Inflammatory macrophage treated with lipopolysaccharide for 4 hours (primary cell): Measurements from ENCODE around the gene ASB13.
A peak's percentile ranks its signal among the peaks of the same experiment; 100 is the strongest.

Experiments used
- DNase-seq: peaks from one replicate; pipeline ENCODE4 v3.0.0-alpha.2; 2020

Gene ASB13

DNA sequence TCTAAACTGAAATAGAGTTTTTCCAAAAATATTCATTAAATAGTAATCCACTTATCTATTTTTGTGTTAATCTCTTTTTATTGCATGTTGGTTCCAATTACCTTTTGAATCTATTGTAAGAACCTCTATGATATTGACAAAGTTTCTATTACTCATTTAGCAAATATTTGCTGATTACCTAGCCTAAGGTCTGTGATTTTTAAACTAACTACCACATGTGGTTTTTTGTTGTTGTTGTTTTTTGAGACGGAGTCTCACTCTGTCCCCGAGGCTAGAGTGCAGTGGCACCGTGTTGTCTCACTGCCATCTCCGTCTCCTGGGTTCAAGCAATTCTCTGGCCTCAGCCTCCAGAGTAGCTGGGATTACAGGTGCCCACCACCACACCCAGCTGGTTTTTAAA lies 2.0 kb upstream of the ASB13 start:
- DNase-seq: no peak

DNA sequence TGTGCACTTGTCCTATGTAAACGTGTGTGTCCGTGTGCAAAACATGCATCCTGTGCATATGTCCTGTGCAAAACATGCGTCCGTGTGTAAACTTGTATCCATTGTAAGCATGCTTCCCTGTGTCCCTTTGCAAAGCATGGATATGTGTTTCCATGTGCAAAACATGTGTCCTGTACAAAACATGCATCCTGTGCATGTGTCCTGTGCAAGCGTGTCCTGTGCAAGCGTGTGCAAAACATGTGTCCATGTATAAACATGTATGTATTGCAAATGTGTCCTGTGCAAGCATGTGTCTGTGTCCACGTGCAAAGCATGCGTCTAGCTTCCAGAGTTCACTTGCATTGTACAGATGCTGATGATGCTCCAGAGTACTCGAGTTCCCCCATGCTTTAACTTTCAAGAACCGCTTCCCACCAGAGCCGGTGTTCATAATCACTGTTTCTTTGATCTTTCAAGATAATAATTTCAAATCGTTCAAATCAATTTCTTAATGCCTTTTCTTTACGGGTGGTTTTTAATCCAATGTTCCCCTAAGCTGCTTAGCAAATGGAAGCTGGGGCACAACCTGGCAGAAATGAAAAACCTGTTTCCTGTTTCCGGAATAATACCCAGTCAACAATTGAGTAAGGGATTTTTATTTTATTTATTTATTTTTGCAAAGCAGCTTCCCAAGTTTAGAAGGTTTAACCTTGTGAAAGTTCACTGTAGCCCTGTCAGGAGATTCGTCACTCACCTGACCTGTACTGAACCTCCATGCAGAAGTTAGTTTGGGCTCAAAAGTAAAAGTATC lies 641 bp upstream of the ASB13 start:
- no peak for DNase-seq

DNA sequence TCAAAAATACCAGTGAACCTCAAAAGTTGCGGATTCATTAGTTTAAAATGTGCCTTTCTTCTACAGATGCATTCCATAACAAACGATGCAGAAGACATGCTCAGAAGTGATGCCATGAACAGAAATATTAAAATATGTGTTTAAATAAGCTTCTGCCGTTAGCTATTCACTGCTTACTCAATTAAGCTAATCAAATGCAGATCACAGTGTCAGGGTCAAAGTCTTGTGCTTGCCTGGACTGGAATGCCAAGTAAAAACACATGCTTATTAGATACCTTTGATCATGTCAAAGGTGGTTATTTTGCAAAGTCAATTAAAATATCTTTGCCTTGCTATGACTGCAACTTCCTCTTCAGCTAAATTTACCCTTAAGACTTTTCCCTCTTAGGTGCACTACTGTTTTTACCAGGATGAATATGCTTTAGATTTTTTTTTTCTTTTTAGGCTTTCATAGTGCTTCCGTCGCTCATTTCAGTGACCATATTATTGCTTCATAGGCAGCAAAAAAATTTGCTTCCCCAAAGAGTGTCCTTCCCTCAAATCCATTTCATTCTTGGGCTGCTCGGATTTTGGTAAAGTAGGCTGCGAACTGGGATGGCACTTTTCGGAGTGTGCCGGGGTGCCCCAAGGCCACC lies 905 bp downstream of the ASB13 start:
- DNase-seq: peak; percentile 18

DNA sequence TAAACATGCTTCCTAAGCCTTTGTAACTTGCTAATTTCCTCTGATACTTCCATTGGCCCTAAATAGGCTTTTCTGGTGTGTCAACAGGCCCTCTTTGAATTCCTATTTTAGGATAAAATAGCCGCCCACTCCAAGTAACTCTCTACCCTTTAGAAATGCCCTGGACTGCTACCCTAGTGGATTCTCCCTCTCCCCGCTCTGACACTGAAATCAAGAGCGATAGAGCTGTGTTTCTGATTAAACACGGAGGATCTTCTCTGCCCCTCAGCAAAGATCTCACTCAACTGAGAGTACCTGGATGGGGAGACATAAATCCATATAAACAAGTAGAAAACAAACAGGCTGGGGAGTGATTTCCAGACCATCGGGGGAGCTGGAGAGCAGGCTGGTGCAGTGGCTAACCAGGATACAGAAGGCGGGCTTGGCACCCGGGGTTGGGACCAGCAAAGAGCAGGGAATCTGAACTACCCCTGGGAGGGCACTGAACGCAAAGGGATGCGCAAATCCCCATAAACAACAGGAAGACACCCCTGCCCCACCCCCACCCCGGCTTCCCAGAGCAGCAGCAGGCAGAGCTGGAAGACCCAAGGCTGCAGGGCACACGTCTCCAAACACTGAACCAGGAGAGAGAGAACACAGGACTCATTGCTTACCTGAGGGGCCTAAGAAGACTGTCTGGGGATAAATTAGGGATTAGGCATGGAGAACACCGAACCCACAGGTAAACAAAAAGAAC lies 2.5 kb downstream of the ASB13 start:
- DNase-seq: no peak

DNA sequence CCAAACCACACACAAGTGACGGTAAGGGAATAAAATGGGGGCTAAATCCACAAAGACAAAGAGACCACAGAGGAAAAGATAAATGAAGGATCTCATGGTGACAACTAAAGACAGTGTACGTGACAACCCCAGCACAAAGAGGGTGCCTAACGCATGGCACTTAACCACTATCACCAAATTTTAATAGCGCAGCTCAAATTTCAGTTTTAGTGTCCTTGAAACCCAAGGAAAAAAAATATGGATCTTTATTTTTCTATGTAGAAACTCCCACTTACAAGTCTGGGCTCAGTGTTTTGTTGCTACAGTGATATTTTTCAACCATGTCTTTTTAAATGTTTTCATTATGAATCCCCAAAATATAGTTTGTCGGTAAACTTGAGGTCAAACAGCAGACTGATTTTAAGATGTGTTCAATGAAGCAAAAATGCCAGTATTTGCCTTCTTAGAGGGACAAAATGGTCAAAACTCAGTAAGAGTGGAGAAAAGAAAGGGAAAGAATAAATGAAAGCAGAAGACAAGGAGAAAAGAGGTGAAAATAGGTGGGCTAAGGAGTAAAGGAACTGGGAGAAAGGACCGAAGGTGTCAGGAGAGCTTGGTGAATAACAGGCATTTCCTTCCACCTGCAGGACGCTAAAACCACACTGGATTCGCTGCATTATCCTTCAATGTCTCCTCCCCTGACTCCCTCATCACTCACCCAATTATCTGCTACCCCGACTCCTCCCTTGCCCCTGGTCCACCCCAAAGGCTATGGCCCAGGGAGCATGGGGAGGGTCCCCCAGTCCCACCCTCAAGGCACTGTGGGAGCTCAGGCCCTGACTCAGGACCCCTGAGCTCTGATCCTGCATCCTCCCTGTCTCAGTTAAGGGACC lies 3.5 kb downstream of the ASB13 start:
- DNase-seq: no peak

DNA sequence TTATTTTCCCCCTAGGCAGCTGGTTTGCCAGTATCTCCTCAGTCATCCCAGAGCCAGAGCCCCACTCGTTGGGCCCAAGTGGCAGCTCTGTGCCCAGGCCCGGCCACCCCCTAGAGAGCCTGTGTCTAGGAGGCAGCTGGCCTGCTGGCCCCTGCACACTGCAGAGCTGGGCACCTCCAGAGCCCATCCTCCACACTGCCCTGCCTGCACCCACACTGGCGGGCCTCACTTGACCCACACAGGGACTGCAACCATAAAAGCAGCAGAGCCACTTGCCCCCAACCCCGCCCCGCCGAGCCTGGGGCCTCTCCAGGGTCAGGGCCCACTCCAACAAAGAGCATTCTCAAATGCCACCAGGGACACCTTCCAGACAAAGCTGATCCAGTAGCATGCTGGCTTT lies 5.4 kb downstream of the ASB13 start:
- no peak for DNase-seq

DNA sequence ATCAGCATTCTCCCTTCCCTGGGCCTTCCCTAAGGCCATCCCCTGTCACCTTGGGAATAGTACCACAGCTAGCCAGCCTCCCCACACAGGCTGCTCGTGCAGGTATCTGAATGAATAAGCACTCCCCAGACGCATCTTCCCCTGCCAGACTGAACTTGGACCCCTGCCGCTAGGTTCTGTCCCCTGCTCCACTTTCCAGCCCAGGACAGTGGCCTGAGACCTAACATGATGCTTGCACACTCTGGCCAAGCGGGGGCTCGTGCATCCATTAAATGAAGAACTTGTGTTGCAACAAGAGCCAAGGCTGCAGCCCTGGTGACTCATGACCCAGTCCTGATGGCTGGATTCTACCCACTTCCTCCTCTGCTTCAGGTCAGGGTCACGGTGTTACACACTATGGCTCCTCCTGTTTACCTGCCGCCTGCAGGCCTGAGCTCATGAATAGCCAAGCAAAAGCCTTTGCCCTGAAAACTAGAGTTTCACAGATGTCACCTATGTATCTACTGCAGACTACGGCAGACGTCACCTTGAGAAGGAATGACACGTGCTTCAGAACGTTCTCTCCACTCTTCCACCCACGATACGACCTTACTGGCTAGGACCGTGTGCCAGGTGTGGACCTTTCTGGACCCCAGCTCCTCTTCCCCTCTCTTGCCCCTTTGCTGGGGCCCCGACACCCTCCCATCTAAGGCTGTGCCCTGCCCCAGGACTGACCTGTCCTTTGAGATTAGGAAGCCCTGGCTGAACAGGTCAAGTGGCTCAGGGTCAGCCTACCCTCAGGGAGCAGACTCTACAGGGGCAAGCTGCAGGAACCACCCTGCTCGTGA lies 6.5 kb downstream of the ASB13 start:
- peak; percentile 84 for DNase-seq

DNA sequence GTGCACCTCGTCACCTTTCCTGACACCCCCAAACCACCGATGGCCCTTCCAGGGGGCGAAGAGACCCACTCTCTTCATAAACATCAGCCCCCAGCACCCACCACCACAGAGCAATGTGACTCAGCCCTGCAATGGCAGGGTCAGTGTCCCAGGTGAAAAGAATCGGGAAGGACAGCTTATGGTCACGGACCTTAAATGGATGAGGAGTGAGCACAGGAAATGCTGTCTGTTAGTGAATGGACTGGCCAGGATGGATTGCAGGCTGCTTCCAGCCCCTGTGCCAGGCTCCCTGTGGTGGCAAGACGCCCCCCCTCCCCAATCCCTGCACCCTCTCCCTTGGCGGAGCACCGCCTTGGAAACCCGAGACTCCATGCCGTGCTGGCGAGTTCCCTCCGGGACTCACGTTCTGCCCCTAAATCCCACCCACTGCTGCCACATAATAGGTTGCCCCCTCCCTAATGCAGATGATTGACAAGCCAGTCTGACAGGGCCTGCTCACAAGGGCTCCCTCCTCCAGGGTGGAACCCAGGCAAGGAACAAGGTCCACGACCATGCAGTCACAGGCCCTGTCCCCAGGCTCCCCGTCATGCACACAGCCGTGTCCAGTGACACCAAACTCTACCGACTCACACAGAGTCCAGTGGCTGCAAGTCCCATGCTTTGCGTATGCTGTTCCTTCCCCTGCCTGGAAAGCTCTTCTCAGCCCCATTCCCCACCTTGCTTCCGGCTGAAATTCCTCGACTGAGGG lies 7.3 kb downstream of the ASB13 start:
- no peak for DNase-seq

DNA sequence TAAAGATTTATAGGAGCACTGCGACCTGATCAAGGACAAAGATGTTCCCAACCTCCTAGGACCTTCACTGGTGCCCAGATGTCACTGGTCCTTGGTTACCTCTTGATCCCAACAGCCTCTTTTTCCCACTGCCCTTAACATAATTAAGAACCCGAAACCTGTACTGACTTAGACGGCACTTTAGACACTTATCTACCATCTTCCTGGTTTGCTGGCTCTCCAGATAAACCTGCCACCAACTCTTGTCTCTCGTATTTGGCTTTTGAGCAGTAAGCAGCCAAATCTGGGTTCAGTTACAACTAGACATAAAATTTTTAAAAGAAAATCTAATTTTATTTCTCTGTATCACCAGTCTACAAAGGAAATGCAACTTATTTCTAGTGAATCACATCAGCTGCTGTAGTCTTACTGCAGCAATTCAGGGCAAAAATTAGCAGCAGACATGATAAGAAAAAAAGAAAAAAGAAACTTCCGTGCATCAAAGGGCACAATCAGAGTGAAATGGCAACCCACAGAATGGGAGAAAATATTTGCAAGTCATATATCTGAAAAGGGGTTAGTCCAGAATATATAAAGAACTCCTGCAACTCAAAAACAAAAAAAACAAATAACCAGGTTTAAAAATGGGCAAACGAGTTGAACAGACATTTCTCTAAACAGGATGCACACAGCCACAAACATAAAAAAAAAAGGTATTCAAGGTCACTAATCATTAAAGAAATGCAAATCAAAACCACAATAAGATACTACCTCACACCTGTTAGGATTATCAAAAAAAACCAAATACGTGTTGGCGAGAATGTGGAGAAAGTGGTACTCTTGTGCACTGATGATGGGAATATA lies 9.4 kb downstream of the ASB13 start:
- DNase-seq: no peak

DNA sequence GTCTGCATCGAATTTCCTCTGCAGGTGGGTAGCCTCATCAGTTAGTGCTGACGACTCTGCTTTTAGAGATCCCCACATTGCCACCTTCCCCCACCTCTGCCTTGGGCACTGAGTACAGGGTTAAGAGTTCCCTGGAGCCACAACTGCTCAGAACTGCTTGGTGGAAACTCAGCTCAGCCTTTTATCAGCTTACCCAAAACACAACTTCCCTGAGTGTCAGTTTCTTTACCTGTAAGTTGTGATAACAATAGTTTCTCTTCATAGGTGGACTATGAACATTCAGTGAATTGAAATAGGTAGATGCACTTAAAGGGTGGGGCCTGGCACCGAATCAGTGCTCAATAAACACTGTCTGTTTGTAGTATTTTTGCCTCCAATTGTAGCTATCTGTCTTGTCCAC lies 11.3 kb downstream of the ASB13 start:
- DNase-seq: no peak

DNA sequence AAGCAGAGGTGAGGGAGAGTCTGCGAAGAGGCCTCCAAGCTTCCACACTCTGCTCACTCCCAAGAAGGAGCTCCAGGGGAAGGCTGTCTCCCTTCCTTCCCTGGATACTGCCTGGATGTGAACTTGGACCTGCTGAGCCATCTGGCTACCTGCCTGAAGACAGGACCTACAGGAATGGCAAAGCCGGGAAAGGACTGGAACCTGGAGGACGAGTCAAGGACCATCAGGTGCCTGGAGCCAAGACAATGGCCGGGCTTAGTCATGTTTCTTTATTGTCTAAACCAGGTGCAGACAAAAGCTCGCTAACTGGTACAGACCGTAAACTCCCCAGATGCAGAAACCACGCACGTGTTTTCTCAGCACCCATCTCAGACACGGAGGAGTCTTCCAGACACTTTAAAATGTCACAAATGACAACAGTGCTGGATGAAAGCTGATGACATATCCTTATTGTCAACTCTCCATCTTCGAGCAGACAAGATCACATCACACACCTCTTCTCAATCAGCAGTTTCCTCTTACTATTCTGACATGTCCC lies 12.1 kb downstream of the ASB13 start:
- no peak for DNase-seq

DNA sequence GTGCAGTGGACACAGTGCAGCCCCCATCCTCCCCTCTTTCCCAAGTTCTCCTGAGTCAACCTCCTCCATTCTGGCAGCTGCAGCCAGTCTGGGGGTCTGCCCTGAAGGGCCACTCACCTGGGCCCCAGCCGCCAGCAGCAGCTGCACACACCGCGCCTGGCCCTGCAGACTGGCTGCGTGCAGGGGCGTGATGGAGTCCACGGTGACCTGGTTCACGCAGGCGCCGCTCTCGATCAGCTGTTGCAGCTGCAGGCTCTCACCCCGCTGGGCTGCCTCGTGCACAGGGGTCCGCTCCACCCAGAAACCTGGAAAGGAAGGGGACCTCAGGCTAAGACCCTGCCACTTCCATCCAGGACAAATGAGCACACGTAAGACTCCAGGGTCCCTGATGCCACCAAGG lies 13.6 kb downstream of the ASB13 start:
- DNase-seq: no peak

DNA sequence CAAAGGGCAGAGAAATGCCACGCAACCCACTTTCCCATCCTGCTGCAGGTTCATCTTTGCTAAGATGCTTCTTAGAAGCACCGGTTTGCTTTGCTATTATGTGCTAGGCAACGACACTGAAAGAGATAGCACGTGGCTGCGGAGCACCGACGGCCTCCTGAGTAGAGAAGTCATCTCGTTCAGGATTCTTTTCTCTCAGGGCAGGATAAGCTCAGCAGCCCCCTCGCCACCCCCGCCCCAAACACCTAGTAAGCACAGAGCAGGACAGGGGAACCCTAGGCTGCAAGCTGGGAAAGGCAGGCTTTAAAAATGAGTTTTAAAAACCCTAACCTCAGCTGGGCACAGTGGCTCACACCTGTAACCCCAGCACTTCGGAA lies 15.0 kb downstream of the ASB13 start:
- DNase-seq: no peak

DNA sequence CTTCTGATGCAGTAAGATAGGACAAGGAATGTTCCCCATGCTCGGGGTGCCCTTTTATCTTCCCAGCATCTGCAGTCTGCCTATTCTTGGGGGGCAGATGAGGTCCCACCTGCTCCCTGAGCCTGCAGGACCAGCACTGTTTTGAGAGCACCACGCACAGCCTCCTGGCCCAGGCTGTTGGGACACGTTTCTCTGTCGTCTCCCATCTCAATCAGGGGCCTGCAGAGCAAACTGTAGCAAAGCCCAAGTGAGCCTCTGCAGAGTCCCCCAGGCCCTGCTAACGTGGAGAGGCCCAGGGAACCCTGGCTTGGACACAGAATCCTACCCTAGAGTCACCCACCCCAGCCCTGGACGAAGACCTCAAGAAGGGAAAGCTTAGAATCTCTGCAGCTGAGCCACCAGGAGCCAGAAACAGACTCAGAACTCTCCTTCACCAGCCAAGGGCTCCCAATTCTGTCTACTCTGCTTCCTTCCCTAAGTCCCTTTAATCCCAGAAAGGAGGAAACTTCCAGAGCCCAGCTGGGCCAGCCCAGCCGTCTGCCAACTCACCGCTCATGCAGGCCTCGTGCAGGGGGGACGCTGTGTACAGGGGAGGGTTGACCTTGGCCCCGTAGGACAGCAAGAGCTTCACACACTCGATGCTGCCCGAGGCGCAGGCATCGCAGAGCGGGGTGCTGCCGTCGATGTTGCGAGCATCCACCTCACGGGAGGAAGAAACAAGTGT lies 15.6 kb downstream of the ASB13 start:
- no peak for DNase-seq

DNA sequence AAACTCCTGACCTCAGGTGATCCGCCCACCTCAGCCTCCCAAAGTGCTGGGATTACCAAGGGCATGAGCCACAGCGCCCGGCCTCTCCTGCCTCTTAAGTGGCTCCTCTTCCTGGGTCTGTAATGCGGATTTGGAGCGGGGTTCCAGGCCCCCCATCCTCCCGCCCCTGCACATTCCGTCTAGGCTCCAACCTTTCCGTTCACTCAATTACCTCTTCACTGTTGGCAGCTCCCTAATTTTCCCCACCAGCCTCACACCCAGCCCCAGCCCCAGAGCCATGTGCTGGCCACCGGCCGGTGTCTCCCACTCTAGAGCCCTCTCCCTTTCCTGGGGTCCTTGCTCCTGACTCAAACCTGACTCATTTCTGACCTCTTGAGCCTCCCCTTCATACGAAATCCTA lies 16.6 kb downstream of the ASB13 start:
- no peak for DNase-seq

DNA sequence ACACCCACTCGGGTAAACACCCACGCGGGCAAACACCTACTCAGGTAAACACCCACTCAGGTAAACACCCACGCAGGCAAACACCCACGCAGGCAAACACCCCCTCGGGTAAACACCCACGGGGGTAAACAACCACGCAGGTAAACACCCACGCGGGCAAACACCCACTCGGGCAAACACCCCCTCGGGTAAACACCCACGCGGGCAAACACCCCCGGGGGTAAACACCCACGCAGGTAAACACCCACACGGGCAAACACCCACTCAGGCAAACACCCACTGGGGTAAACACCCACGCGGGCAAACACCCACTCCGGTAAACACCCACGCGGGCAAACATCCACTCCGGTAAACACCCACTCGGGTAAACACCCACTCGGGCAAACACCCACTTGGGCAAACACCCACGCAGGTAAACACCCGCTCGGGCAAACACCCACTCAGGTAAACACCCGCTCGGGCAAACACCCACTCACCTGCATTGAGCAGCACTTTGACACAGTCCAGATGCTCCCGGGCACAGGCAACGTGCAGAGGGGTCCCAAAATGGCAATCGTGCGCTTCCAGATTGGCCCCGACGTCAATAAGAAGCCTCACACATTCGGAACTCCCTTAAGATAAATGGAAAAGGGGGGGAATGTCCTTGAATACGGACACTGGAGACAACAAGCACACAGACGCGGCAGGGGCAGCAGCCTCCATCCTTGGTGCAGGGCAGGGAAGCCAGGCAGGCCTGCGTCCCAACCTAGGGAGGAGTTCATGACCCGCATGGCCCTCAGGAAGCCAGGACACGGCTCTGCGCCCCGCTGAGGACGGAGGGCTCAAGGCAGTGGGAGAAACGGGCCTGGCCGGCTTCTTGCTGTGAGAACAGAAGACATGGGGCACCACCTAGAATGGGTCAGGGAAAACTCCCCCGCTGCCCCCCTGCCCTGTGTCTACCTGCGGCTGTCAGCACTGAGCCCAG lies 17.6 kb downstream of the ASB13 start:
- no peak for DNase-seq

DNA sequence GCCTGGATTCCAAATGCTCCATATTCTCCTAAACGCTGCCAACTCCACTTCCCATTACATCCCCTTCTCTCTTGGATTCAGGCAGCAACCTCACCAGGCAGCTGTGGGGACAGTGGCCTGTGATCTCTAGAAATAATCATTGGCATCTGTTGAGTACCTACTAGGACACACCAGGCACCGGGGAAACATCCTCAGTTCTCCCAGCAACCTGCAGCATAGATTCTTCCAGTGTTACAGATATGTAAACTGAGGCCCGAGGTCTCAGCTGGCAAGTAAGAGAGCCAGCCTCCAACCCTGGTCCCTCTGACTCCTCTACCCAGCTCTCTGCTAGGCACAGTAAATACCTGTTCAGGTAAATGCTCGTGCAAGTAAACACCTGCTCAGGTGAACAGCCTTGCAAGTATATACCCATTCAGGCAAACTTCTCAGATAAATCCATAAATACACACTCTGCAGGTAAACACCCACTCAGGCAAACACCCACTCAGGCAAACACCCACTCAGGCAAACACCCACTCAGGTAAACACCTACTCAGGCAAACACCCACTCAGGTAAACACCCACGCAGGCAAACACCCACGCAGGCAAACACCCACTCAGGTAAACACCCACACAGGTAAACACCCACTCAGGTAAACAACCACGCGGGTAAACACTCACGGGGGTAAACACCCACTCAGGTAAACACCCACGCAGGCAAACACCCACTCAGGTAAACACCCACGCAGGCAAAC lies 18.7 kb downstream of the ASB13 start:
- DNase-seq: no peak
